DOHH2 (cell line): ENCODE measurements around the gene CARMIL1.

Experiments
- H3F3A ChIP-seq: fragments of 200-600 bp; sonication (generic), shearing (Covaris generic); 2 replicates; pipeline ENCODE4 v1.6.0; 2016; ENCODE audit warnings: antibody characterized with exemption, mild to moderate bottlenecking; ENCODE audit not compliant: control insufficient read depth, insufficient read depth
- H3K27ac ChIP-seq: fragments of 200-600 bp; sonication (generic); 2 replicates; pipeline ENCODE4 v1.5.1; 2014; ENCODE audit warnings: low read depth, mild to moderate bottlenecking, low read length, moderate library complexity
- H3K27me3 ChIP-seq: fragments of 200-600 bp; sonication (generic); 2 replicates; pipeline ENCODE4 v1.6.1; 2014; ENCODE audit warnings: mild to moderate bottlenecking, low read length, mixed read lengths; ENCODE audit not compliant: control insufficient read depth
- H3K36me3 ChIP-seq: fragments of 200-600 bp; sonication (generic); 2 replicates; pipeline ENCODE4 v1.6.1; 2014; ENCODE audit warnings: mild to moderate bottlenecking, low read length, moderate library complexity, mixed read lengths; ENCODE audit not compliant: control insufficient read depth
- H3K4me1 ChIP-seq: fragments of 200-600 bp; sonication (generic); 2 replicates; pipeline ENCODE4 v1.6.1; 2014; ENCODE audit warnings: mild to moderate bottlenecking, low read length, mixed read lengths; ENCODE audit not compliant: control insufficient read depth
- H3K4me2 ChIP-seq: fragments of 200-600 bp; sonication (generic); 2 replicates; pipeline ENCODE4 v1.6.0; 2014; ENCODE audit warnings: mild to moderate bottlenecking, low read length, moderate library complexity
- H3K4me3 ChIP-seq: fragments of 200-600 bp; sonication (generic); 2 replicates; pipeline ENCODE4 v1.5.1; 2014; ENCODE audit warnings: mild to moderate bottlenecking, low read length, mixed read lengths
- H3K79me2 ChIP-seq: fragments of 200-600 bp; sonication (generic); 2 replicates; pipeline ENCODE4 v1.6.1; 2014; ENCODE audit warnings: mild to moderate bottlenecking, low read length, mixed read lengths; ENCODE audit not compliant: control insufficient read depth
- H3K9me2 ChIP-seq: fragments of 200-600 bp; sonication (generic); replicated peaks from 2 replicates; pipeline ENCODE4 v1.6.1; 2014; ENCODE audit warnings: mild to moderate bottlenecking, low read length, mixed read lengths; ENCODE audit not compliant: control insufficient read depth
- H3K9me3 ChIP-seq: fragments of 200-600 bp; sonication (generic); 2 replicates; pipeline ENCODE4 v1.6.1; 2014; ENCODE audit warnings: antibody characterized with exemption, low read length, mixed read lengths; ENCODE audit not compliant: control insufficient read depth, insufficient read depth
- H4K20me1 ChIP-seq: fragments of 200-600 bp; sonication (generic); 2 replicates; pipeline ENCODE4 v1.6.0; 2014; ENCODE audit warnings: low read depth, mild to moderate bottlenecking, antibody characterized with exemption, low read length, moderate library complexity; ENCODE audit not compliant: control insufficient read depth, insufficient read depth
- EZH2phosphoT487 ChIP-seq: fragments of 200-600 bp; sonication (generic); IDR thresholded peaks from 2 replicates; pipeline ENCODE4 v1.6.1; 2017; ENCODE audit warnings: borderline replicate concordance, mild to moderate bottlenecking, antibody characterized with exemption, low read length, moderate library complexity, mixed read lengths
- TF ChIP-seq, protein P1 (sequence below): fragments of 200-600 bp; sonication (generic); IDR thresholded peaks from one replicate; pipeline ENCODE4 v1.5.1; 2014; ENCODE audit warnings: antibody characterized with exemption, mild to moderate bottlenecking, low read depth, low read length; ENCODE audit not compliant: poor library complexity, severe bottlenecking

The CARMIL1 gene

DNA sequence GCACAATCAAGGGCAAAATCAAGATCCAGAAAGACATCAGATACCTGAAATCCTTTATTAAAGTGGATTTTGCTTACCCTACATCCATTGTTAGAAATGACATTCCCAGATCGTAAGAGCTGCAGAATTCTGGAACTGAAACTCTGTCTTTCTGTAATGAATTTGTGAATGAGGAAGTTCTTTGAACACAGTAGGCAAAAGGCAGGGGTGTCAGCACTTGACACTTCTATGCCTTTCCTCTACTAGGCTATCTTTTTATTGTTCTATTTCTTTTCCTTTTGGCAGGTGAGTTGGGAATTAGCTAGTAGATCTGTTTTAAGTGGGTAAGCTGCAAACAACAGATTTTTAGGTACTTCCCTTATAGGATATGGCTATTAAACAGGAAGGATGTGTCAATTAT lies 126.3 kb downstream of the CARMIL1 start:
- H3K27ac ChIP-seq, result peak overlapping the region; percentile 92
- H3K36me3 ChIP-seq, result no peaks in the 10 kb centered on the region
- no peaks in the 10 kb centered on the region for H4K20me1 ChIP-seq
- no peaks in the 10 kb centered on the region for H3K9me2 ChIP-seq
- H3K79me2 ChIP-seq, result peaks cover 28% of the 10 kb centered on the region
- peak overlapping the region; percentile 72 for H3K4me3 ChIP-seq
- peak overlapping the region; percentile 95 for H3K4me2 ChIP-seq
- H3K4me1 ChIP-seq, result peaks cover 62% of the 10 kb centered on the region
- H3K27me3 ChIP-seq, result no peaks in the 10 kb centered on the region
- no peaks in the 10 kb centered on the region for H3K9me3 ChIP-seq
- TF ChIP-seq EZH2phosphoT487, result no peak
- TF ChIP-seq, protein P1, sequence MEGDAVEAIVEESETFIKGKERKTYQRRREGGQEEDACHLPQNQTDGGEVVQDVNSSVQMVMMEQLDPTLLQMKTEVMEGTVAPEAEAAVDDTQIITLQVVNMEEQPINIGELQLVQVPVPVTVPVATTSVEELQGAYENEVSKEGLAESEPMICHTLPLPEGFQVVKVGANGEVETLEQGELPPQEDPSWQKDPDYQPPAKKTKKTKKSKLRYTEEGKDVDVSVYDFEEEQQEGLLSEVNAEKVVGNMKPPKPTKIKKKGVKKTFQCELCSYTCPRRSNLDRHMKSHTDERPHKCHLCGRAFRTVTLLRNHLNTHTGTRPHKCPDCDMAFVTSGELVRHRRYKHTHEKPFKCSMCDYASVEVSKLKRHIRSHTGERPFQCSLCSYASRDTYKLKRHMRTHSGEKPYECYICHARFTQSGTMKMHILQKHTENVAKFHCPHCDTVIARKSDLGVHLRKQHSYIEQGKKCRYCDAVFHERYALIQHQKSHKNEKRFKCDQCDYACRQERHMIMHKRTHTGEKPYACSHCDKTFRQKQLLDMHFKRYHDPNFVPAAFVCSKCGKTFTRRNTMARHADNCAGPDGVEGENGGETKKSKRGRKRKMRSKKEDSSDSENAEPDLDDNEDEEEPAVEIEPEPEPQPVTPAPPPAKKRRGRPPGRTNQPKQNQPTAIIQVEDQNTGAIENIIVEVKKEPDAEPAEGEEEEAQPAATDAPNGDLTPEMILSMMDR, result no peak
- H3F3A ChIP-seq, result peaks cover 10% of the 10 kb centered on the region

- TF ChIP-seq, protein P1, result no peak
- TF ChIP-seq EZH2phosphoT487, result no peak
Measured at GRCh38 chr6:25407431-25407830, 128.3 kb downstream of the CARMIL1 start.

GRCh38 chr6:25410102-25410501 lies 130.9 kb downstream of the CARMIL1 start:
- H4K20me1 ChIP-seq, result no peaks in the 10 kb centered on the region
- H3K27me3 ChIP-seq, result no peaks in the 10 kb centered on the region
- no peak overlapping the region for H3K4me2 ChIP-seq
- no peaks in the 10 kb centered on the region for H3K36me3 ChIP-seq
- H3K9me2 ChIP-seq, result no peaks in the 10 kb centered on the region
- H3K79me2 ChIP-seq, result peaks cover 25% of the 10 kb centered on the region
- TF ChIP-seq, protein P1, result no peak
- no peak for TF ChIP-seq EZH2phosphoT487
- H3K4me1 ChIP-seq, result peaks cover 74% of the 10 kb centered on the region
- H3K4me3 ChIP-seq, result no peak overlapping the region
- no peak overlapping the region for H3K27ac ChIP-seq
- H3F3A ChIP-seq, result peaks cover 7% of the 10 kb centered on the region
- H3K9me3 ChIP-seq, result no peaks in the 10 kb centered on the region

More at GRCh38 chr6:25407431-25407830, 128.3 kb downstream of the CARMIL1 start:
- H3K79me2 ChIP-seq, result peaks cover 31% of the 10 kb centered on the region
- peak overlapping the region; percentile 50 for H3K4me2 ChIP-seq
- peaks cover 75% of the 10 kb centered on the region for H3K4me1 ChIP-seq
- no peaks in the 10 kb centered on the region for H3K9me2 ChIP-seq
- H3K9me3 ChIP-seq, result no peaks in the 10 kb centered on the region
- H3K4me3 ChIP-seq, result peak overlapping the region; percentile 26
- peaks cover 10% of the 10 kb centered on the region for H3F3A ChIP-seq
- H4K20me1 ChIP-seq, result no peaks in the 10 kb centered on the region
- no peaks in the 10 kb centered on the region for H3K27me3 ChIP-seq
- peak overlapping the region; percentile 26; the same call in 1 of the 2 replicates for H3K27ac ChIP-seq
- no peaks in the 10 kb centered on the region for H3K36me3 ChIP-seq
